ENCODE measurements around the gene CPNE5. TPM values are rescaled to one million over a fixed set of nuclear protein-coding genes. Genes with fewer than 3 reads are reported as not detected.

CPNE5 gene
- total RNA-seq, 1 experiment from 2014 or later: 0.44 TPM

DNA sequence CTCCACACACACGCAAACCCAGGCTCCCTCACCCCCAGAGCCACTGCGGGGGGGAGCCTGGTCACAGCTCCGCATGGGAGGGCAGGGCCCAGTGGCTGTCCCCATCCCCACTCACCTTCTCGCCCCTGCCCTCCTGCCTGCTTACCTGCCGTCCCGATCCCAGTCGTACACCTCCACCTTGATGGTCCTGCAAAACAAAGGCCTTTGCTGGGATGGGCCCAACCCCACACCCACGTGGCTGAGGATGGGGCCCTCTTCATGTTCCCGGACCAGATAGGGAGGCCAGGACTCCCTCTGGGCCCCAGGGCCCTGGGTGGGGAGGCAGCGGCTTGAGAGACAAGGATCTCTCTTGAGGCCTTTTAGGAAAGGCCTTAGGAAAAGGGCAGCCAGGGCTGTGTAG lies 74.1 kb downstream of the CPNE5 start:
- Histone ChIP-seq H3K4me1 (ENCODE audit: control insufficient read depth, insufficient read depth, low read length) (peaks cover 5% of the 10 kb centered on the region), H3K27ac (ENCODE audit: low read length) (no peak overlapping the region), H3K36me3 (ENCODE audit: control insufficient read depth, insufficient read depth, low read length) (no peaks in the 10 kb centered on the region), H3K9me3 (ENCODE audit: control insufficient read depth, insufficient read depth, low read depth, low read length) (no peaks in the 10 kb centered on the region), H3K27me3 (ENCODE audit: control insufficient read depth, insufficient read depth, low read length) (no peaks in the 10 kb centered on the region), H3K4me3 (ENCODE audit: low read depth in 2 of 2, low read length in 2 of 2) (no peak overlapping the region)
- ATAC-seq (no peak), DNase-seq (ENCODE audit: low read depth, low spot score) (no peak)
- in situ Hi-C loops (cut with HindIII; ENCODE audit: low pct_unique_long_range_greater_than_20kb, low sequenced_read_pairs): no loop called here
- BruUV-seq (replicated peaks): no TSS peak
- CTCF ChIA-PET: interaction anchor here (0.7 to 1.7 kb wide), 4 partner anchors 18 to 253 kb away, joined by 3 to 11 read pairs (median 7); no protein-coding TSS in a partner anchor
- TF ChIP-seq, protein P1, sequence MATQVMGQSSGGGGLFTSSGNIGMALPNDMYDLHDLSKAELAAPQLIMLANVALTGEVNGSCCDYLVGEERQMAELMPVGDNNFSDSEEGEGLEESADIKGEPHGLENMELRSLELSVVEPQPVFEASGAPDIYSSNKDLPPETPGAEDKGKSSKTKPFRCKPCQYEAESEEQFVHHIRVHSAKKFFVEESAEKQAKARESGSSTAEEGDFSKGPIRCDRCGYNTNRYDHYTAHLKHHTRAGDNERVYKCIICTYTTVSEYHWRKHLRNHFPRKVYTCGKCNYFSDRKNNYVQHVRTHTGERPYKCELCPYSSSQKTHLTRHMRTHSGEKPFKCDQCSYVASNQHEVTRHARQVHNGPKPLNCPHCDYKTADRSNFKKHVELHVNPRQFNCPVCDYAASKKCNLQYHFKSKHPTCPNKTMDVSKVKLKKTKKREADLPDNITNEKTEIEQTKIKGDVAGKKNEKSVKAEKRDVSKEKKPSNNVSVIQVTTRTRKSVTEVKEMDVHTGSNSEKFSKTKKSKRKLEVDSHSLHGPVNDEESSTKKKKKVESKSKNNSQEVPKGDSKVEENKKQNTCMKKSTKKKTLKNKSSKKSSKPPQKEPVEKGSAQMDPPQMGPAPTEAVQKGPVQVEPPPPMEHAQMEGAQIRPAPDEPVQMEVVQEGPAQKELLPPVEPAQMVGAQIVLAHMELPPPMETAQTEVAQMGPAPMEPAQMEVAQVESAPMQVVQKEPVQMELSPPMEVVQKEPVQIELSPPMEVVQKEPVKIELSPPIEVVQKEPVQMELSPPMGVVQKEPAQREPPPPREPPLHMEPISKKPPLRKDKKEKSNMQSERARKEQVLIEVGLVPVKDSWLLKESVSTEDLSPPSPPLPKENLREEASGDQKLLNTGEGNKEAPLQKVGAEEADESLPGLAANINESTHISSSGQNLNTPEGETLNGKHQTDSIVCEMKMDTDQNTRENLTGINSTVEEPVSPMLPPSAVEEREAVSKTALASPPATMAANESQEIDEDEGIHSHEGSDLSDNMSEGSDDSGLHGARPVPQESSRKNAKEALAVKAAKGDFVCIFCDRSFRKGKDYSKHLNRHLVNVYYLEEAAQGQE (IDR thresholded peaks at IDR 0.05; ENCODE audit: insufficient read depth in 1 of 2, low read depth in 2 of 2, low read length in 1 of 2): no peak
- intact Hi-C loops (cut with micrococcal nuclease; ENCODE audit: unreplicated experiment): no loop called here
- POLR2A ChIA-PET: no interaction called here

DNA sequence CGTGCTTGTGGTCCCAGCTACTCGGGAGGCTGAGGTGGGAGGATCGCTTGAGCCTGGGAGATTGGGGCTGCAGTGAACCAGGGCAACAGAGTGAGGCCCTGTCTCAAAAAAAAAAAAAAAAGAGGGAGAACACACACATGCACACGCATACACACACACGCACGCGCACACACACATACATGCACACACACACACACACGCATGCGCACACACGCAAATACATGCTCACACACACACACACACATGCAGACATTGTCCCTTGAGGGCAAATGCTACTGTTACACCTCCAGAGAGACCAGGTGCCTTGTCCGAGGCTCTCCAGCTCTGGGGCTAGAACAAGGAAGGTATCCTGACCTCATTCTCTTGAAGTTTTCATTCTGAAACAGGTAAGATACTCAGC lies 77.1 kb downstream of the CPNE5 start:
- intact Hi-C loops (cut with micrococcal nuclease; ENCODE audit: unreplicated experiment) (no loop called here), in situ Hi-C loops (cut with HindIII; ENCODE audit: low pct_unique_long_range_greater_than_20kb, low sequenced_read_pairs) (no loop called here)
- ChIA-PET CTCF (interaction anchor here (0.6 kb wide), 2 partner anchors 131 to 333 kb away, joined by 3 to 7 read pairs; no protein-coding TSS in a partner anchor), POLR2A (no interaction called here)
- no peak overlapping the region for H3K27ac ChIP-seq (ENCODE audit: low read length)
- no peaks in the 10 kb centered on the region for H3K36me3 ChIP-seq (ENCODE audit: control insufficient read depth, insufficient read depth, low read length)
- no peaks in the 10 kb centered on the region for H3K9me3 ChIP-seq (ENCODE audit: control insufficient read depth, insufficient read depth, low read depth, low read length)
- BruUV-seq (replicated peaks): no TSS peak
- TF ChIP-seq POLR2AphosphoS5 (IDR thresholded peaks at IDR 0.05; ENCODE audit: low read depth, low read length) (no peak), TCF7L2 (IDR thresholded peaks at IDR 0.05; ENCODE audit: low read depth, low read length) (no peak), CTCF (IDR thresholded peaks at IDR 0.05) (no peak), SIN3A (IDR thresholded peaks at IDR 0.05; ENCODE audit: borderline replicate concordance, insufficient read depth, low read depth, low read length) (no peak)
- ATAC-seq: no peak
- H3K4me1 ChIP-seq (ENCODE audit: control insufficient read depth, insufficient read depth, low read length): no peaks in the 10 kb centered on the region
- no peak overlapping the region for H3K4me3 ChIP-seq (ENCODE audit: low read depth in 2 of 2, low read length in 2 of 2)
- no peak for DNase-seq (ENCODE audit: low read depth, low spot score)
- H3K27me3 ChIP-seq (ENCODE audit: control insufficient read depth, insufficient read depth, low read length): no peaks in the 10 kb centered on the region

DNA sequence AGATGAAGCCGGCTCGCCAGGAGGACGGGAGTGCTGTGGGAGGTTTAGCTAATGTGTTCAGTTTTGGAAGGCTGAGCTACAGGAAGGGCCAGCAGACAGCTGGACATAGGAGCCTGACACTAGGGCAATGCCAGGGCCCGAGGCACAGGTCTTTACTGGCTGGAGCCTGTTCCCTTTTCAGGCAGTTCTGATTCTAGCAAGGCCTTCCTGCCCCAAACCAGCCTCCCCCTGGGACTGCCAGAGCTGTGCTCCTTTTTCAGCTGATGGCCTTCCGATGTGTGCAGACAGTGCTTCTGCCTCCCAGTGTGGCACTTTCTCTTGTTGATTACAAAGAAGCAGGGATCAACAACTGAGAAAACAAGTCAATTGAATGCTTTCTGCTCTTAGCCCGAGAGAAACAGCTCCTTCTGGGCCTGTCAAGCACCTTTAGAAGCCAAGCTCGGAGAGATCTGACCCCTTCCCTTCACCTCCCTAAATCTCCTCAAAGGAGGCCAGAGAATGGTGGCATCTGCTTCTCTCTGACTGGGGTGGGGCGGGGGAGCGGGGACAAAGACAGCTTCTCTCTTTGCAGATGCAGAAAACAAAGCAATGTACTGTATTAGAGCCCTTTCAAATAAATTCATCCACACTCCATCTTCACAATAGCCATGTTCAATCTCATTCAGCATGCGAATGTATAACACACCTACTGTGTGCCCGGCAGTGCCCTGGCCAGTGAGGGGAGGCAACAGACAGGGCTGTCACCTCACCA lies 78.4 kb downstream of the CPNE5 start:
- intact Hi-C loops (cut with micrococcal nuclease; ENCODE audit: unreplicated experiment): no loop called here

More for the DNA sequence above, 78.4 kb downstream of the CPNE5 start:
- TF ChIP-seq CTCF (IDR thresholded peaks at IDR 0.05) (no peak), TCF7L2 (IDR thresholded peaks at IDR 0.05; ENCODE audit: low read depth, low read length) (no peak), POLR2AphosphoS5 (IDR thresholded peaks at IDR 0.05; ENCODE audit: low read depth, low read length) (no peak), SIN3A (IDR thresholded peaks at IDR 0.05; ENCODE audit: borderline replicate concordance, insufficient read depth, low read depth, low read length) (no peak)
- TF ChIP-seq, protein P1 (IDR thresholded peaks at IDR 0.05; ENCODE audit: insufficient read depth in 1 of 2, low read depth in 2 of 2, low read length in 1 of 2): no peak
- ATAC-seq: no peak
- Histone ChIP-seq H3K27me3 (ENCODE audit: control insufficient read depth, insufficient read depth, low read length) (no peaks in the 10 kb centered on the region), H3K27ac (ENCODE audit: low read length) (no peak overlapping the region), H3K9me3 (ENCODE audit: control insufficient read depth, insufficient read depth, low read depth, low read length) (no peaks in the 10 kb centered on the region), H3K36me3 (ENCODE audit: control insufficient read depth, insufficient read depth, low read length) (no peaks in the 10 kb centered on the region), H3K4me1 (ENCODE audit: control insufficient read depth, insufficient read depth, low read length) (0 out of 2 replicates have a peak, but pooled peaks cover 3% of the 10 kb centered on the region), H3K4me3 (ENCODE audit: low read depth in 2 of 2, low read length in 2 of 2) (no peak overlapping the region)
- DNase-seq (ENCODE audit: low read depth, low spot score): no peak
- BruUV-seq (replicated peaks): no TSS peak
- ChIA-PET CTCF (interaction anchor here (0.5 to 3.1 kb wide), 3 partner anchors 99 to 257 kb away, joined by 4 to 19 read pairs (median 4); no protein-coding TSS in a partner anchor), POLR2A (no interaction called here)
- in situ Hi-C loops (cut with HindIII; ENCODE audit: low pct_unique_long_range_greater_than_20kb, low sequenced_read_pairs): no loop called here

Data from Panc1 (cell line).